ENCODE measurements around the gene AGER.

GRCh38 chr6:32202186-32202585 lies 18.1 kb upstream of the AGER start:
- TF ChIP-seq POLR2A (IDR thresholded peaks at IDR 0.05; ENCODE audit: low read length) (no peak), GATA1 (IDR thresholded peaks at IDR 0.05; ENCODE audit: low read depth, low read length) (no peak)

Measured in erythroblast (primary cell).